KOPT-K1 (cell line): ENCODE data around the gene SUDS3.
"Not testable (repeated sequence)": the region's sequence is repeated elsewhere in the genome, so short reads cannot be mapped to it uniquely, and the experiment has no call there.

Experiments
- H3K27ac ChIP-seq: fragments of 200-600 bp; sonication (generic); 2 replicates; pipeline ENCODE4 v1.5.1; 2016; ENCODE audit warnings: antibody characterized with exemption, mild to moderate bottlenecking, low read depth, low read length; ENCODE audit not compliant: poor library complexity, severe bottlenecking
- H3K36me3 ChIP-seq: fragments of 200-600 bp; sonication (generic); 2 replicates; pipeline ENCODE4 v1.5.1; 2017; ENCODE audit warnings: antibody characterized with exemption, mild to moderate bottlenecking, low read length, moderate library complexity; ENCODE audit not compliant: insufficient read depth
- H3K9me3 ChIP-seq: fragments of 200-600 bp; sonication (generic); 2 replicates; pipeline ENCODE4 v1.5.1; 2017; ENCODE audit warnings: antibody characterized with exemption, low read length, mild to moderate bottlenecking; ENCODE audit not compliant: insufficient read depth, poor library complexity, severe bottlenecking

The SUDS3 gene

DNA sequence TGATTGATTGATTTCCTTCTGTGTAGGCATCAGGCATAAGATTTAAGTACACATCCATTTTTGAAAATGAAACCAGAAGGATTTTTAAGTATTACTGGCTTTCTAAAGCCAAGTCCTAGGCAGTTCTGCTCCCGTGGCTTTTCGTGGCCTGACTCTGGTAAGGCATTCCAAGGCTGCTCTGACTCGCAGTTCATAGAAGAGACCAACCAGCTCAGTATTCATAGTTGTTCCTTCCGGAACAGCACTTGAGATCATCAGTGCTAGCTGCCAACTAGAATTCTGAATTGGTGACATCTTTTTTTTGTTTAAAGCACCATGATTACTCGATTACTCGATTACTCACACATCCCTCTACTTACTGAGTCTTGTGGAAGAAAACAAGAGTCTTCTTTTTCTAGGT, 25.9 kb downstream of the SUDS3 start:
- H3K9me3 ChIP-seq, result no peaks in the 10 kb centered on the region
- H3K27ac ChIP-seq, result no peak overlapping the region
- peaks cover 100% of the 10 kb centered on the region for H3K36me3 ChIP-seq

DNA sequence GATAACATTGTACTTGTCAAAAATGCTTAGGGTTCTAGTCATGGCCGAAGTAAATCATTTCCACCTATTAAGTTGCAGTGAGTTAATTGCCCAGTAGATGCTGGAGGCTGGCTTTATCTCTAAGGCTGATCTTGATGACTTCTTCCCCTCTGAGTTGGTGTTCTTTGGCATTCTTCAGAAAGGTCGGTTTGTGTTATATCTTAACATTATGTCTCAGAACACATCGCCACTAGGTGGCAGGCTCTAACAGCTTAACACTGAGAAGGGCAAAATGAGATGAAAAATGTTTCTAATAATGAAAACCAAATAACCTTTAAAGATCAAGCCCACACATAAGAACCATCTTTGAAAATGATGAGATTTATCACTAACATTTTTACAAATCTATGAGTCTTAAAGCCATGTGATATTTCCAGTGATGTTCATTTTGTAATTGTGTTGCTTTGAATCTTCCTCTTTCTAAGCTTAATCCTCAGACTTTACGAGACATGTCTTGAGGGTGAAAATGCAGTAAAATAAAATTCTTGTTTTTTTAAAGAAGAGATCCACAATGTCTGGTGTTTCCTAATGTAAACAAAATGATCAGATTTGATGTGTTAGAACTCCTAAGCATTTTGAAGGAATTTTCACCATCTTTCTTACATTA, 28.6 kb downstream of the SUDS3 start:
- H3K9me3 ChIP-seq, result no peaks in the 10 kb centered on the region
- H3K27ac ChIP-seq, result no peak overlapping the region
- peaks cover 95% of the 10 kb centered on the region for H3K36me3 ChIP-seq

DNA sequence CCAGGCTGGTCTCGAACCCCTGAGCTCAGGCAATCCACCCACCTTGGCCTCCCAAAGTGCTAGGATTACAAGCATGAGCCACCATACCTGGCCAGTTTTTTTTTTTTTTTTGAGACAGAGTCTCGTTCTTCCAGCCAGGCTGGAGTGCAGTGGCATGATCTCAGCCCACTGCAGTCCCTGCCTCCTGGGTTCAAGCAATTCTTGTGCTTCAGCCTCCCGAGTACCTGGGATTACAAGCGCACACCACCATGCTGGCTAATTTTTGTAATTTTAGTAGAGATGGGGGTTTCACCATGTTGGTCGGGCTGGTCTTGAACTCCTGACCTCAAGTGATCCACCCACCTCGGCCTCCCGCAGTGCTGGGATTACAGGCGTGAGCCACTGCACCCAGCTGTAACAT, 31.9 kb downstream of the SUDS3 start:
- not testable (repeated sequence) for H3K27ac ChIP-seq, H3K9me3 ChIP-seq
- peaks cover 91% of the 10 kb centered on the region for H3K36me3 ChIP-seq

DNA sequence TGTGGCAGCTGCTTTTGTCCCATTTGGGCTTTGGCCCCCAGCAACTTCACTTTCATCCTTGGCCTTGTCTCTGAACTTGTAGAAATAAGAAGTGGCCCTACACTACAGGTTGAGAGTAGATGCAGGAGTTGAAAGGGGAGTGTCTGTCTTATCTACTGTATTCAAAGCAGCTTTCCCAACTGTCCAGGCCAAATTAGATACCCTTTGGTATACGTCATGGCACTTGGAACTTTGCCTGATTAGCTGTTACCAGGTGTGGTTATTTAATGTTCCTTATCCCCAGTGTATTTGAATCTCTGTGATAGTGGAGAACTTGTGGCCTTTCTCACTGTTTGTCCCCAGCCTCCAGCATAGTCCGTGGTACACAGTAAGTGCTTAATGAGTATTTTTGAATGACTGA, 33.5 kb downstream of the SUDS3 start:
- Histone ChIP-seq H3K36me3 (peaks cover 91% of the 10 kb centered on the region), H3K9me3 (no peaks in the 10 kb centered on the region), H3K27ac (no peak overlapping the region)

DNA sequence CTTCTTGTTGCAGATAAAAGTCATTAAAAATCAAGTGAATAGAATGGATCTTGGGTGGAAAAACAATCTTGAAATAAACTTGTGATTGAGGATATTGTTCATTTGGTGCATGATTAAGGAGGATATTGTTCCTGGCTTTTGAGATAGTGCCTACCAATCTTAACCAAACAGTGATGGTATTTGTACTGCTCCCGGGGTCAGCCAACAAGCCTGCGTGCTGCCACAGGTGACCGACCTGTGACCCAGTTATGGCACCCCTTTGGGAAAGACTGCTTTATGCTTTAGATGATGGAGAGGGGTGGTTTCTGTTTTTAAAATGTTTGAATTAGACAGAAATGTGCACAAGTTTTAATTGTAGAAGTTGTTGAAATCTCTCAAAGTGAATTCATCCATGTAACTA, 41.6 kb downstream of the SUDS3 start:
- H3K27ac ChIP-seq, result no peak overlapping the region
- H3K9me3 ChIP-seq, result no peaks in the 10 kb centered on the region
- H3K36me3 ChIP-seq, result peaks cover 59% of the 10 kb centered on the region

DNA sequence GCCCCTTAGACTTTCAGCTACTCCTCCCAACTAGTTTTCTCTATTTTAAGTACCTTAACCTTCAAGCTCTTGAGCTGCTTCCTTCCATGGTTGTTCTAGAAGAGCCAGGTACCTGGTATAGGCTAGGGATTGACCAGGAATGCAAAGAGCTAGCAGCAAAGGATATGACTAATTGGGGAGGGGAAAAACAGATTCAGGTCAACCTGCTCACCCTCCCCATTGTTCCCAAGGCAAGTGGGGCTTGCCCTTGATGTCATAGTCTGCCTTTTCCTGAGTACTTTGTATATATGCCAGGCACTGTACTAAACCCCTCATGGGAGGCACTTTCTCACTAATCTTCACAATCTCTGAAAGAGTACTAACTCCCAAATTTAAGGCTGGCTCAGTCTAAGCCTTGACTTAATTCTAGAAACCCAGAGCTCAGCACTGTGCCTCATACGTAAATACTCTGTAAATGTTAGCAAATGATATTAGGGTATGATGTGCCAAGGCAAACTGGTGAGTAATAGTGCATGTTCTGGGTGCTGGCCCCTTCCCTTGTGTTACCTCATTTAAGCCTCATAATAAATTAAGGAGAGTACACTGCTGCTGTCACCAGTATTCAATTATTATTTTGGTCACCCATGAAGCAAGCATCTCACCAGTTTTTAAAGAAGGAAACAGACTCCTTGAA, 42.2 kb downstream of the SUDS3 start:
- H3K36me3 ChIP-seq, result peaks cover 54% of the 10 kb centered on the region
- no peak overlapping the region for H3K27ac ChIP-seq

DNA sequence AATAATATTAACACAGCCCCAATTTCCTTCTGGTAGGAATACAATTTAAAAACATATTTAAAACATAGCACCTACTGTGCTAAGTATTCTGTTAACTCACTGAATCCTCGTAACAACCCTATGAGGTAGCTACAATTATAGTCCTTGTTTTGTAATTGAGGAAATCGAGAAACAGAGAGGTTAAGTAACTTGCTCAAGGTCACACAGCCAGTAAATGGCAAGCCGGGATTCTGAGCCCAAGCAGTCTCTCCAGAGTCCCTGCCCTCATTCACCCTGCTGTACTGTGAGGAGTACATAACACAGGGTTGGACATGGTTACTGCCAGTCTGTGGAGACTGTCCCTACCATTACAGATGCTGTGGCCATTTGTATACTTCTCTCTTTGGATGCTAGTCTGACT, 44.3 kb downstream of the SUDS3 start:
- Histone ChIP-seq H3K9me3 (no peaks in the 10 kb centered on the region), H3K27ac (no peak overlapping the region), H3K36me3 (peaks cover 32% of the 10 kb centered on the region)

More for the DNA sequence above, 42.2 kb downstream of the SUDS3 start:
- H3K9me3 ChIP-seq, result no peaks in the 10 kb centered on the region

DNA sequence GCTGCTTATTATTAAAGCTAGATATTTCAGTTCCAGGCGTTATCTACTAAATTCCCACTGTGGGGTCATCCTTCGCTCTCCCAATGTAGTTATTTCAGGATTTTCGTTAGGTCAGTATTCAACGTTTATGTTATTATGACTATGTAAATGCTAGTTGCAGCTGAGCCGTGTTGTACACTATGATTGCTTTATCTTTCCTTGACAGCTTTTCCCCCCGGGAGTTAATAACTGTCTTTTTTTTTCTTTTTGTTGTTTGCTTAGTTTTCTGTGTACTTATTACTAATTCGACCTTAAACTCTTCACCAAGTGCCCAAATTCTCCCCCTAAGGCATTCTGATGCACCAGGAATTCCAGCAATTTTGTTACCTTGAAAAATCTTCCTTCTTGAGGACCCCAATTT, 48.5 kb downstream of the SUDS3 start:
- no peaks in the 10 kb centered on the region for H3K36me3 ChIP-seq
- H3K9me3 ChIP-seq, result no peaks in the 10 kb centered on the region
- no peak overlapping the region for H3K27ac ChIP-seq

DNA sequence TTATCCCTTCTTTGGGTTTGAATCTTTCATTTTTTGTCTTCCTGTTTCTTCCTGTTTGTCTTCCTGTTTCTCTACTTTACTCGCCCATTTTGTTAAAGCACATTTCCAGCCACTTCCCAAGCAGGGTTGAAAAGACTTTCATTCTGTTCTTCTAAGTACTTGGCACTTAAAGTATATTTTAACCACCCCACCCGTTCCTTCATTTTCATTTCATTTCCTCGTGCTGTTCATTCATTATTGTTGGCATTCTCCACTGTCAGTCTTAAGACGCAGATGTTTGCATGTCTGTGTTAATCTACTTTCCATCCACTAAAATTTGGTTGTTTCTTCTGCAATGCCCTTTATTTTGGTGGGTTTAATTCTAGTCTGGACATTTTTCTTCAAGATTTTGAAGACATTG, 49.0 kb downstream of the SUDS3 start:
- Histone ChIP-seq H3K9me3 (no peaks in the 10 kb centered on the region), H3K36me3 (no peaks in the 10 kb centered on the region), H3K27ac (no peak overlapping the region)

DNA sequence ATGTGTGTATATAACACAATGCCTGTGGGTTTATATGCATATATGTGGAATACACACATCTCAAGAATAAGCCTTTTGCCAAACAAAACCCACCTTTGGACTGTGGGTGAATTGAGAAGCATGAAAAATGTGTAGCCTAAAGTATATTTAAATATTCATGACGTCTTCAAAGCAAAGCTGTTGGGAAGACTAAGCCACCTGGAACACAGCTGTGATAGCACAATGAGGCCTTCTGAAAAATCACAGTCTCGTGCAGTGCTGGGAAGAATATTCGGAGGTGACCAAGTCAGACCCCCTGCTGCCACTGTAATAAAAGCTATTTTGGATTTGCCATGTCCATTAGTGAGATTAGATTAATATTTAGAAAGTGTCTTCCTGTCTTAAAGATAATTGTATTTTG, 51.5 kb downstream of the SUDS3 start:
- no peak overlapping the region for H3K27ac ChIP-seq
- H3K36me3 ChIP-seq, result no peaks in the 10 kb centered on the region
- H3K9me3 ChIP-seq, result no peaks in the 10 kb centered on the region

DNA sequence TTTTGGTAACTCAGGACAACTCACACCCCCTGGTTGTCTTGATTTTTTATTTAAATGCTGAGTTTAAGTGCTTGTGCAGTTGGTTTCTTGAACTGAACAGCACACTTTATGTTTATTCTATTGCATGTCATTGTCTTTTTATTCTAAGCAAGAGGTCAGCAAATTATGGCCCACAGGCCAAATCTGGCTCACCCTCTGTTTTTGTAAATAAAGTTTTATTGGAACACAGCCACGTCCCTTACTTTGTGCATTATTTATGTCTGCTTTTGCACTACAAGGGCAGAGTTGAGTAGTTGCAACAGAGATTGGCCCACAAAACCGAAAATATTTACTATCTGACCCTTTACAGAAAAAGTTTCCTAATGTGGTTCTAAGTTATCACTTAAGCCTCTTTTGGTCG, 52.3 kb downstream of the SUDS3 start:
- no peaks in the 10 kb centered on the region for H3K9me3 ChIP-seq
- H3K27ac ChIP-seq, result no peak overlapping the region
- H3K36me3 ChIP-seq, result no peaks in the 10 kb centered on the region

DNA sequence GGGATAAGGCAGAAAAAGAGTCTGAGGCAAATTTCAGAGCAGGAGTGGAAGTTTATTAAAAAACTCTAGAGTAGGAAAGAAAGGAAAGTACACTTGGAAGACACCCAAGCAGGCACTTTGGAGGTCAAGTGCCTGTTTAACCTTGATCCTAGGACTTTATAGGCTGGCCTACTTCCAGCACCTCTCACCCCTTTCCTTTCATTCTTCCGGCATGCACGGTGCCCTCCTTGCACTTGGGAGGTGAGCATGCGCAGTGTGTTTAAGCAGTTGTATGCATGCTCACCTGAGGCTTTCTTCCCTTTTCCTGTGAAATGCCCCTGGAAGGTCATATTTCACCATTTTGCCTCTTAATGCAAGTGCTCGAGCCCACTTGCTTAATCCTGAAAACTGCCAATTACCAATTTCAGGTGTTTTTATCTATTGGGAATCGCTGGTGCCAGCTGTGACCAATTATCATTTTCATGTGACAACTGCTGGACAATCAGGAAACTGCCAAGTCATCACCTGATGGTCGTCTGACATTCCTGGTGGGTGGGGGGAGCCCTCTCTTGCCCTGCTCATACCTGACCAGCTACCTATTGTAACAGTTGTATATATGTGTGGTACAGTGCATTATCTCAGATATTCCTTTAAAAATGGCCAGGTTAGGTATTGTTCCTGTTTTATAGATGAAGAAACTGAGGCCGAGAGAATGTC, 53.5 kb downstream of the SUDS3 start:
- no peak overlapping the region for H3K27ac ChIP-seq
- H3K36me3 ChIP-seq, result no peaks in the 10 kb centered on the region
- no peaks in the 10 kb centered on the region for H3K9me3 ChIP-seq

DNA sequence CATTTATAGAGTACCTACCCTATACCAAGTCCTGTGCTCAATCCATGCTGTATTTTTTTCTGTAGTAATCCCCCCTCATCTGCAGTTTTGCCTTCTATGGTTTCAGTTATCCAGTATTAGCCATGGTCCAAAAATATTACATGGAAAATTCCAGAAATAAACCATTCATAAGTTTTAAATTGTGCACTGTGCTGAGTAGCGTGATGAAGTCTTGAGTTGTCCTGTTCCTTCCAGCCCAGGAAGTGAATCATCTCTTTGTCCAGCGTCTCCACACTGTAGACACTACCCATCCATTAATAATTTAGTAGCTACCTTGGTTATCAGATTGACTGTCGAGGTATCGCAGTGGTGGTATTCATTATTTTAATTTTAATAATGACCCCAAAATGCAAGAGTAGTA, 54.2 kb downstream of the SUDS3 start:
- Histone ChIP-seq H3K9me3 (no peaks in the 10 kb centered on the region), H3K36me3 (no peaks in the 10 kb centered on the region), H3K27ac (no peak overlapping the region)

DNA sequence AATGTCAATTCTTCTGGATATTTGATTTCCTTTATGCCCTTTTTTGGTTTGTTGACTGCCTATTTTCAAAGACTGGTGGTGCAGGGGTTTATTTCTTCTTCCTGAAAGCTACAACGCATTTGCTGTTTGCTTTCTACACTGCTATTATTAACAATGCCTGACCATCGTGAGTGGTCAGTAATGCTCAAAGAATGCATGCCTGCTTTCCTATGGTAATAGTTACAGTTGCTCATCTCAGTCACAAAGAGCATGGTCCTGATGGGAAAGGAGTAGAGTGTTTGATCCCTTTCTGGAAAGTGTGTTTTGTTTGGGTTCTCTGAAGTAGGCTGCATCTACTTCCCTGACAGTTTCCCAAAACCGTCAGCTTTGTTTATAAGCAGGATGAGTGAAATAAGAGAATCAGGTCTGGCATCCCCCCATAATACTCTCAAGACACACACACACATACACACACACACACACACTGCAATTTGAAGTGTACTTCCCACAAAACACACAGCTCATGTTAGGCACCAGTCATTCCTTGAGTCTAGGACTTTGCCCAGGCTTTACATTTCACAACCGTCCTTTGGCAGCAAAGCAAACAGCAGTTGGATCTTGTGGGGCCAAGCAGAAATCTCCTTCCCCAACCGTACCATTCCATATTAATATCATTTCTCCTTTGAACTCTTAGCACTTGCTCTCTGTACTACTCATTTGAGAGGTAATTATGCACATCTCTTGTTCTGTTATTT, 56.6 kb downstream of the SUDS3 start:
- Histone ChIP-seq H3K36me3 (no peaks in the 10 kb centered on the region), H3K27ac (no peak overlapping the region)

DNA sequence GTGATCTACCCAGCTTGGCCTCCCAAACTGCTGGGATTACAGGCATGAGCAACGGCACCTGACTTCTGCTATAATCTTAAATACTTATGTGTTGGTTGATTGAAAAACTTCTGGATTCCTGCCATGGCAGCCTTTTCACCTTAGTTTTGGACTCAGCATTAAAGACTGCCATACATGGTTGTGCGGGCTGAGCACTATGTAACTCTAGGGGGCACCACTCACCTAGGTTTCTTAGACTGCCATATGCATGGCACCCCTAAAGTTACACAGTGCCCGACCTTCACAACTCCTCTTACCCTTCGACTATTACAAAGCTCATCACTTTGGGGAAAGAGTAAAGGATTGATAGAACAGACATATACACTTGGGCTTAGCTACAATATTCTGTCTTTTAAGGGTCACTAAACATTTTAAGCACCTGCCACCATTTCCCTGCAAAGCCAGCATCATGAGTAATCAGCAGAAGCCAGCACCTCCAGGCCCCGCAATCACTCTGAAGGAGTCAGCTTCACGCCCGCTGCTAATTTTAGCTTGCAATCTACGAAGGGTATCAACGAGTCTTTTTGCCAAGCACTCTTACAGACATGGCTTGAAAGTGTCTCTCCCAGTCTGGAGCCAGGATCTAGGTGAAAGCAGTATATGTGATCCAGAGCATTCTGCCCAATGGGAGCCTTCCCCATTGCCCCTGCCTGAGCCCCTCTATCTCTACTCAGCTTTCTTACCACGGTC, 59.8 kb downstream of the SUDS3 start:
- H3K27ac ChIP-seq, result no peak overlapping the region
- no peaks in the 10 kb centered on the region for H3K36me3 ChIP-seq
- no peaks in the 10 kb centered on the region for H3K9me3 ChIP-seq

More for the DNA sequence above, 56.6 kb downstream of the SUDS3 start:
- H3K9me3 ChIP-seq, result no peaks in the 10 kb centered on the region
